Activated T-helper 1 cell treated with Interleukin-2 at 50 U/mL for 16 hours (primary cell): ENCODE data around the gene MANBA.
"Not testable (repeated sequence)": the region's sequence is repeated elsewhere in the genome, so short reads cannot be mapped to it uniquely, and the experiment has no call there.

Source experiments
- DNase-seq: peaks from one replicate; pipeline ENCODE4 v3.0.0-alpha.2; 2020; ENCODE audit warnings: low read depth

Gene MANBA

DNA sequence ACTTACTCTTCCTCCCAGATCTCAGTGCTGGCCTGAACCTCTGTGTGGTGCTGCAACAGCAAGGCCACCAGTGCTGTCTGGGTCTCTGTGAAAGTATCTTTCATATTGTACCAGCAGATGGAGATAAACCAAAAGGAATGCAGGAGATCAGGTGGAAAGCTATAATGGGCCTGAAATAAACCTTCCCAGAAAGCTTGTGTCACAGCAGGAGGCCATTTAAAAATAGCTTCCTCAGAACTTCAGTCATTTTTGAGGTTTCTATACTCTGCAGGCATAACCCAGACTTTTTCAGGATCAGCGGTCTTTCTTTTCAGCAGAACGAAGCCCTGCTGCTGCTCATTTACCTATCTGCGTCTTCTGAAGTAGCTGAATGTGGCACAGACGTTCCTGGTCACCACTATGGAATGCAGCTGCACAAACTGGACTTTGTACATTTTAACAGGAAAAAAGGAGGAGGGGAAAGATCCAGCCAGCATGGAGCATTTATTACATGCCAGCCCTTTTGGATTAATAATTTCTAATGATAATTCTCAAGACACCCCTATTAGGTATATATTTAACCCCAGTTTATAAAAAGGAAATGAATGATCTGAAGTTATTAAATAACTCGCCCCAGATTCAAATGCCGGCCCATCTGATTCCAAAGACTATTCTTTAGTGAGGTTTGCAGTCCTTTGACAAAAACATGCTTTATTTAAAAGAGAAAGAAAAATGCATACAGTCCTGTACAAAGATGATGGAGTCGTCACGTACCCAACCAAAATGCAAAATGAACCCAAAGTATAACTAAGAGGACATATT, 139.9 kb downstream of the MANBA start:
- no peak for DNase-seq

DNA sequence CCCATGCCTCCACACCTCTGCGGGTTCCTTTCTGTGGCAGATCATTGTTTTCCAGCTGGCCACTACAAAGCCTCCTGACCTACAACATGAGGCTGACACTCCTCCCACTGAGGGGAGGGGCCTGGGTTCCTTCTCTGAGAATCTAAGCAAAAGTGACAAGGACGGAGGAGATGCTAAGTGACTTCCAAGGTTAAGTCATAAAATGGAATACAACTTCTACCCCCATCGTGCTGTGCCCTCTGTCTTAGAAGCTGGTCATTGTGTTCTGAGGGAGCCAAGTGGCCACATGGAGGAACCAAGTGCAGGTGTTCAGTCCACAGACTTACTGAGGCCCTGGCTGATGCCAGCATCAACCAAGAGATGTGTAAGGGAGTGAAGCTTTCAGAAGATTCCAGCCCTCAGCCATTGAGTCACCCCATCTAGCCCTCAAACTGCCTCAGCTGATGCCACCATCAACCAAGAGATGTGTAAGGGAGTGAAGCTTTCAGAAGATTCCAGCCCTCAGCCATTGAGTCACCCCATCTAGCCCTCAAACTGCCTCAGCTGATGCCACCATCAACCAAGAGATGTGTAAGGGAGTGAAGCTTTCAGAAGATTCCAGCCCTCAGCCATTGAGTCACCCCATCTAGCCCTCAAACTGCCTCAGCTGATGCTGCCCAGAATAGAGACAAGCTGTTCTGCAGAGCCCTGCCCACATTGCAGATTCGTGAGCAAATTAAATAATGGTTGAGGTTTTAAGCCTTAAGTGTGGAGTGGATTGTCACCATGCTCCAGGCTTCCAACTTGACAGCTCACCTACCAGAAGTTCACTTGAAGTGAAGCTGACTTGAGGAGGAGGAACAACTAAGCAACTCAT, 140.8 kb downstream of the MANBA start:
- not testable (repeated sequence) for DNase-seq

DNA sequence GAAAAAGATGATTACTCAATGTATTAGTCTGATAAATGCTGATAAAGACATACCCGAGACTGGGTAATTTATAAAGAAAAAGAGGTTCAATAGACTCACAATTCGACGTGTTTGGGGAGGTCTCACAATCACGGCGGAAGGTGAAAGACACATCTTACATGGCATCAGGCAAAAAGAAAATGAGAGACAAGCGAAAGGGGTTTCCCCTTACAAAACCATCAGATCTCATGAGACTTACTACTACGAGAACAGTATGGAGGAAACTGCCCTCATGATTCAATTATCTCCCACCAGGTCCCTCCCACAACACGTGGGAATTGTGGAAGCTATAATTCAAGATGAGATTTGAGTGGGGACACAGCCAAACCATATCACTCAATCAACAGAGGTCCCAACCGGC, 141.7 kb downstream of the MANBA start:
- not testable (repeated sequence) for DNase-seq

DNA sequence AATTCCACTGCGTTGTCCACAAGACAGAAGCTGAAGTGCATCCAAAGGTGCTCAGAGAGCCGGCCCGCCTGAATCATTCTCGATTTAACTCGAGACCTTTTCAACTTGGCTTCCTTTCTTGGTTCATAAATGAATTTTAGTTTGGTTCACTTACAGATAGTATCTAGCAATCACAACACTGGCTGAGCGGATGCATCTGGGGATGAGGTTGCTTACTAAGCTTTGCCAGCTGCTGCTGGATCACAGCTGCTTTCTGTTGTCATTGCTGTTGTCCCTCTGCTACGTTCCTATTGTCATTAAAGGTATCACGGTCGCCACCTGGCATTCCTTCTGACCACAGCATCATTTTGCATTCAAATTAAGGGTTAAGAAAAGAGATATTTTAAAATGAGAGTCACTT, 144.1 kb downstream of the MANBA start:
- DNase-seq, result no peak

DNA sequence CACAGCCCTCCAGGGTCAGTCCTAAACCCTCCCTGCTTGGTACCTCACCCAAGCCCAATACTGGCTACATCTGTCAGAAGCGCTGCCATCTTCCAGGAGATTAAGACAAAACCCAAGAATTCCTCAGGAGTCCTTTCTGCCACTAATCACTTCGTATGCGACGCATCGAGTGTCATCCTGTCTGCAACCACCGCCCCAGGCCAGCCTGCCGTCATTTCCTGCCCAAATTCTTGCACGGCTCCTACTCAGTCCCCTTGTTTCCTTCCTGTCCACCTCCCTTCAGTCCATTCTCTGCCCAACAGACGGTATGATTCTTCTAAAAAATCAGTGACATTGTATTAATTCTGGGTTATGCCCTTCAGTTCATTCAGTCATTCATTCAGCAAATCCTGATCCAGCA, 146.0 kb downstream of the MANBA start:
- DNase-seq, result no peak

DNA sequence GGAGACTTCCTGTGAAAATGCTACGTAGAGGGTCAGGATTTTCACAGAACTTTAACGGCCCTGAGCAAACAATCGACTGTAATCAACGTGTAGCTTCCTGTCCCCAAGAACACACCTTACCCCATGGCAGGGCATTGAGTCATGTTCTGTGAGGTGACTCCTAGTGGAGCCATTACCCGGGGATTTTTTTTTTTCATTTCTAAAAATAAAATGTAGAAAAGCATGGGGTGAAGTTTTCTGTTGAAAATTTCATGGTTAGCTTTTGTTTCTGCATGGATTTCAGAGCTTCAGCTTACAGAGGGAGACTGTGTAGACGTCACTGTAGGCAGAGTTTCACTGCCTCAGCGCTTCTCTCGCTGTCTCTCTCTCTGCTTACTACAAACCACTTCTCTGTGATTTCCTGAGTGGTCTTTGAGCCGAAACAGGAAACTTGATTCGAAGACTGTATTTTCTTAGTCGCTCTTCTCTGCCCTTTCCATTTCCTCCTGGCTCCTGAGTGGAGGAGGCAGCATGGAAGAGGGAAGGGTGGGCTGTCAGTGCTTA, 147.9 kb downstream of the MANBA start:
- DNase-seq, result no peak

DNA sequence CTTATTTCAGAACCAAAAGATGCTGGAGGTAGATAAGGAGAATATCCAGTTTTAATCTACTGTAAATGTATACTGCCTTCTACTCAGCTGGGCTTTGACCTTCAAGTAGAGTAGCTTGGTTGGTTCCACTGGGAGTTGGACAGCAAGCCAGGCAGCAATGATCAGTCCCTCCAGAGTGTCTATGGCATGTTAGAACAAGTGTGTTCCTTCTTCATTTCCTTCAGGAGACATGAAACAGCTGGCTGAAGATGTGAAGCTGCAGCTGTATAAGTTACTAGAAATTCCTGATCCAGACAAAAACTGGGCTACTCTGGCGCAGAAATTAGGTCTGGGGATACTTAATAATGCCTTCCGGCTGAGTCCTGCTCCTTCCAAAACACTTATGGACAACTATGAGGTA, 148.6 kb downstream of the MANBA start:
- DNase-seq, result no peak

DNA sequence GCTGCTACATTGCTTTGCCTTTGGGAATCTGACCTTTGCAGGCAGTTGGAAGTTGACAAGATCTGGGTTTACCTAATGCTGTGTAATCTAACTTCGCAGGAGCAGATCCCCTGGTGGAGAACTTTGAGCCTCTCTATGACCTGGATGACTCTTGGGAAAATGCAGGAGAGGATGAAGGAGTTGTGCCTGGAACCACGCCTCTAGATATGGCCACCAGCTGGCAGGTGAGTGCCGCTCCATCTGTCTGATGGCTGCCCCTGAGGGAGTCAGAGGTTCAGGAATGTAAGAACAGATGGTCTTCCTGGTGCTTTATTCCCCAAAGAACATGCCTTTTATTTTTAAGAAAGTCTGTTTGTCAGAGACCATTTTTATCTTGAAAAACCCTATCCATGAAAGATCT, 150.3 kb downstream of the MANBA start:
- DNase-seq, result no peak

DNA sequence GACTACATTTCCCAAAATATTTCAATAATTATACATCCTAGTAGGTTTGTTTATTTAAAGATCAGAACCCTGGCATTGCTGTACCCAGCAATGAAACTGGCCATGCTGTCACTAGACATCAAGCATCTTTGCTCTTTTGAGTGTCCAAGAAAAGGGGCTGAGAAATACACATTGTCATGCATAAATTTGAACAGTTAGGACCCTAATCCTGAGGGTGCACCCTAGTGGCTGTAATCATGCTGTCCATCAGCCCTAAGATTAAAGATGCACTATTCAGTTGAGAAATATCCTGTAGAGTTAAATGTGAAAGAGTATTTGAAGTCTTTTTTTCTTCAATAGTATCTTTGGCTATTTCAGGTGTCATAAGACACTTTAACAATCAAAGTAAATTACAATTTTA, 150.8 kb downstream of the MANBA start:
- DNase-seq, result no peak

DNA sequence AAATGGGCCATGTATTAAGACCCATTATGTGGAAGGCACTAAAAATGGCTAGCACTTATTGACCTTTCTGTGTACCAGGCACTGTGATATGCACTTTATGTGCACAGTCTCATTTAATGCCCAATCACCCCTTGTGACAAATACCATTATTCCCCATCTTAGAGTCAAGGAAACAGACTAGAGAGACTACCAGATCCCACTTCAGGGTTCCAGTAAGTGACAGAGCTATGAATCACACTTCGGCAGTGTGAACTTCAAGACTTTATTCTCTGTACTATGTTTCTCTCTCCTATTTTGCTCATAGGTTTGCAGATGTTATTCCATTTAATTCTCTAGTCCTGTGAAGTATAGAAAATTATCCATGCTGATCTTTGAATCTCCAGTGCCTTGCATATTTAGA, 152.6 kb downstream of the MANBA start:
- no peak for DNase-seq

DNA sequence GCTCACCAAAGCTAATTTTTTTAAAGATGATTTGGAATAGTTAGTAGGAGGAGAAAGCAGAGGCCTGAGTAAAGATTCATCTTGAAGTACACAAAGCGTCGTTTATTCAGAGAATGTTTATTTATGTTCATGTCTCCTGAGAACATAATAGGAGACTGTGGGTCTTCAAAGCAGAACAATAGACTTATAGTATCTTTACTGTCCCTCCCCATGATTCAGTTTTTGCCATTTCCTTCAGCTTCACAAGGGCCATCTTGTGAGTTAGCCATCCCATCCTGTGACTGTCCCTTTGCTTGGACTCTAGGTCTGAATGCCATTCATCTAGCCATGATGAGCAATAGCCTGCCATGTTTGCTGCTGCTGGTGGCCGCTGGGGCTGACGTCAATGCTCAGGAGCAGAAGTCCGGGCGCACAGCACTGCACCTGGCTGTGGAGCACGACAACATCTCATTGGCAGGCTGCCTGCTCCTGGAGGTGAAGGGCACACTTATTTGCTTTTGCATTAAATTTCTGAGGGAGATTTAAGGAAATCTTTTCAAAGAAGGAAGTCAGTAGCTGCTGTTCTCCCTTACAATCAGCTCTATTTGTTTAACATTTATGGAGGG, 153.8 kb downstream of the MANBA start:
- no peak for DNase-seq

DNA sequence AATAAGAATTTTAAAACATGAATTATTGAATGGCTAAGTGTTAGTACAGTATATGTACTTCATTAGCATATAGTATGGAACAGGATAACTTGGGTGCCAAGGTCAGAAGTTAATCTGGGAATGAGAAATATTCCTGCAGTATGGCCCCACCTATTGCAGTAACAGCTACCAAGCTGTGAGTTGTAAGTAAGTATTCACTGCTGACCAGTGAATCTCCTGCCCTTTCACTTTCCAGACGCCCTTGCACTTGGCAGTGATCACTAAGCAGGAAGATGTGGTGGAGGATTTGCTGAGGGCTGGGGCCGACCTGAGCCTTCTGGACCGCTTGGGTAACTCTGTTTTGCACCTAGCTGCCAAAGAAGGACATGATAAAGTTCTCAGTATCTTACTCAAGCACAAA, 154.5 kb downstream of the MANBA start:
- no peak for DNase-seq

DNA sequence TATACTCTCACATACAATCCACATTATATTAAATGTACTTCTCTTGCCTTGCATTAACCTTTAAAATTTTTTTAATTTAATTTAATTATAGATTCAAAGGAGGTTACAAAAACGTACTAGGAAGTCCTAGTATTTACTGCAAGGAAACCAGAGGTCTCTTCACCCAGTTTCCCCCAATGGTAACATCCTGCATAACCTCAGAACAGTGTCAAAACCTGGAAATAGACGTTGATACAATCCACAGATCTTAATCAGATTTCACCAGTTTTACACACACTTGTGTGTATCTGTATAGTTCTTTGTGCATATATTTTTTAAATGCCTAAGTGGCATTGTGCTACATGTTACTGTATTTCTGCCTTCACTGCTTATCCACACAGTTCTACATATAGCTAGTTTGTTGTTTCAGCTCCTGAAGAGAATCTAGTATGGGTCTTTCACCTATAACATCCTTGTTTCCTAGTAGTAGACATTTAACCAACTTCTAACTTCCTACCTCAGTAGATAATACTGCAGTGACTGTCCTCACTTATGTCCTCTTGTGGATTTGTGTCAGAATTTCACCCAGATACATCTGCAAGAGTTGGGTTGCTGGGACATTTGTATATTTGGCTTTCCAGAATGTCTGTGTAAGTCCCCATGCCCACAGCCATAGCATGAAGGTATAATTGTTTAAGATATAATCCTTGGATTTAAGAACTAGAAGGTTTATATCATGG, 156.4 kb downstream of the MANBA start:
- no peak for DNase-seq

DNA sequence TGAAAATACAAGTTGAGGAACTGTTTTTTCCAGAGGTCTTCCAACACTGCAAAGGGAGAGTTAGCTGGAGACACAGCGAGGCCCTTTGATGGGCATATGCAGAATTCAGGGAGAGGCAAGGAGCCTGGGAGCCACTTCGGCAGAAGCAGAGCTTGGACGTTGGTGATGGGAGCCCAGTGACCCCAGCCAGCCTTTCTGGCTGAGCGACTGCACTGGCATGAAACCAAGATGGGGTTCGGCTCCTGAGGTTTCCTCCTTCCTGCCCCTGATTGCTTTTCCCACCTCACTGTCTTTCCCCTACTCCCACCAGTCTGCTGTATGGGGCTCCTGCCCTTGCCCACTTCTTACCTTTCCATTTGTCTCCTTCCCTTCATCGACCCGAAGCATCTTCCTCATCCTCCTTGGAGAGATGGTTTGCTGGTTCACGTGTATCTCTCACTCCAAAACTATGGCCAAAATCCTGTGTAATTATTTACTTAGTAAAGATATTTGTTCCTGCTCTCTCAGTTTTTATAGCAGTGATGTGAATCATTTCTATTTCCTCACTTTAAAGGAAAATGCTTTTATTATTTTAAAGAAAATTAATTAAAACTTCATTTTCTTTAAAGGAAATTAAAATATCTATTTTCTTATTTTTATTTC, 159.1 kb downstream of the MANBA start:
- no peak for DNase-seq

DNA sequence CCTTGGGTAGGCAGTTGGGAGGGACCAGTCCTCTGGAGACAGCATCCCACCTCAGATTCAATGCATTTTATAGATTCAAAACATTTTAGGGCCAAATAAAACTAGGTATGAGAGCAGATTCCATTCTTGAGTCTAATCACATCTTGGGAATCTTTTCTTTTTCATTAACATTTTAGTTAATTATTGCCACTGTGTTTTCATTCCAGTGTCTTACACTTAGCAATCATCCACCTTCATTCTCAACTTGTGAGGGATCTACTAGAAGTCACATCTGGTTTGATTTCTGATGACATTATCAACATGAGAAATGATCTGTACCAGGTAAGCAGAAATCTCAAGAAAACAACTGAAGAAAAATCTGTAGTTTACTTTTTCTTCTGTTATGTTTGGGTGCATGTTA, 160.1 kb downstream of the MANBA start:
- DNase-seq, result no peak

DNA sequence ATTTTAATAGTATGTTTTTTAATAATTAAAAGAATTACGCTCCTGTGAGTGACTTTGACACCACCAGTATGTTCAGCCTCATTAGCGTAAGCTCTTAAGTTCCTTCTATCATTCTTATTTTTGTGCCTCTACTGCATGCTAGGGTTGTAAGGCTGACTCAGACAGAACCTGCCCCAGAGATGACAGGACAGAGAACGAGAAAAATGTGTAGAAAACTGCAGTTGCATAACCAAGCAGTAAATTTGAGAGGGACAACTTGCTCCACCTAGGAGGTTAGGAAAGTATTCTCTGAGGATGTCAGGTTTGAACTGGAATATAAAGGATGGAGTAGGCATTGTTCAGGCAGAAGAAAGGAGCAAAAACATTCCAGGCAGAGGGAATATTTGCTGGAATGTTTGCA, 160.9 kb downstream of the MANBA start:
- DNase-seq, result no peak

DNA sequence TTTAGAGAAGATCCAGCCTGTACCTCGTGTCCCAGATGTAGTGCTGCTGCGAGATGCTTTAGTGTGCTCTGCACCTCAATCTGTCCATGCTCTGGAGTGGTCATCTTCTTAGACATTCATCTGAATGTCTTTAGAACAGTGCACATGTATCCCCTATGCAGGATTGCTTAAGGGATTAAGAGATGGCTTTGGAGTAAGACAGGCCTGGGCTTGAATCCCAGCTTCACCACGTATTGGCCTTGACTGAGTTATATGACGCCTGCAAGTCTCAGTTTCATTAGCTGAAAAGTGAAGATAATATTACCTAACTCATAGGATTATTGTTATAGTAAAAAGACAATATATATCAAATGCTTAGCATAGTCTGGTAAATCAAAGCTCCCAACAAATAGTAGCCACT, 161.3 kb downstream of the MANBA start:
- DNase-seq, result no peak

DNA sequence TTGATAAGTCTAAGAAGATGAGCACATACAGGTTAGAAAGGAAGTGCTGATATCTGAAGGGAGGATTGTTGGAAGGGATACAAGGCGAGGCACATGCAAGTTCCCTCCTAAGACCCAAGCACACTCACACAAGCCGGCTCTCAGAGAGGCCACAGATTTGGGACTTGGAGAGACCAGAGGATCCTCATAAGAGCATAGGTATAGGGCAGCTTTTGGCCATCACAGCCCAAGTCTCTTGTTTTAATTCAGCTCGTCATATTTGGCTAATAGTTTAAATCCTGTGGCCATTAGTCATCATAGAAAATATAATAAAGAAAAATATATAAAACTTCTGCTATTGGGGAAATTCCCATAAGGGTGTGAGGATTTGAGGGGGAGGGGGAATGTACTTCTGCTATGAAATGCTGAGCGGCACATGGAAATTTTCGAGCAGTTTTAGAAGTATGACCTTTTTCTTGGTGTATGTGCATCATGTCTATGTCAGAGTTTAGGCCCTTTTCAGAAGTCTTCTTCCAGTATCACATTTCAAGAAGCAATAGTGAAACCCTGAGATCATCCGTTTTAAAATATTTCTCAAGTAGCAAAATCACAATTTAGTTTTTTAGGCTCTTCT, 161.9 kb downstream of the MANBA start:
- no peak for DNase-seq

DNA sequence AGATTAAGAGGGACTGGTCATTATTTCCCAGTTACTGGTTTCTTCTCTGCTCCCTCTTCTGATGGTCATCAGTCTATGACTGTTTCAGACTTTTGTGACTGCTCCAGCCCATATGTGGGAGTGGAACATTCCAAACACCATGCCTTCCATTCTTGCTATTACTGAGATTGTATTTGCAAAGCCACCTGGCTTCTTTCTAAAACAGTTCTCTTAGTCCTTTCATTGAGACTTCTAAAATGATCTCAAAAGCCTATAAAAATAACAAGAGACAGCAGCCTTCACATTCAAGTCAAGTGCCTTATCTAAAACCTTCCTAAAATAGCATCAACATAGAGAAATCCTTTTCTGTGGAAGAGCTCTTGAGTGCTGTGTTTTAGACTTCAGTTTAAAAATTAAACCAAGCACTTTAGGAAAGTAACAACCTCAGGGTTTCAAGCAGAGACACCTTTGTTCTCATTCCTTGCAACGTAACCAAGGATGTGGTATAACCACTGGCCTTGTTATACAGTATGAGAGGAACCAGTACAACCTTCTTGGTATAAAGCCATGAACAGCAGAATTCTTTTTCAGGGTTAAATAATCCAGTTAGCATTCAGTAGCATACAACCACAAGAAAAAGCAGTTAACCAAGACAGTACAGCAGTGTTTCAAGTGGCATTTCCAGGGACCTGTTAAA, 162.5 kb downstream of the MANBA start:
- no peak for DNase-seq

DNA sequence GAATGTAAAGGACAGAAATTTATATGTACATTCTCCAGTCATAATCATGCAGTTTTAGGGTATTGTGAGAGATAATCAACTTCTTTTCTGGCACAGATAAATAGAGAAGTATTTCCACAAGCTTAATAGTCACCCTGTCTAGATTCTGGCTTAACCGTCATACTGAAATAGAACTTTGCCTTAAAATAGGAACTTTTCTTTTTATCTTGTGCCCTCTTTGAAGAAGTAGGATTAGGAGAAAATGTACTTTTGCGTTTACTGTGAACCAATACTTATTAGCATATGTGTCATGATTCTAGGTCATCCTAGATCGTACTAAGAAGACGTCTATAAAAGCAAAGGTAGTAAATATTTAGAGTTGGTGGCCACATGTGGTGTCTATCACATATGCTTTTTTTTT, 164.2 kb downstream of the MANBA start:
- no peak for DNase-seq

DNA sequence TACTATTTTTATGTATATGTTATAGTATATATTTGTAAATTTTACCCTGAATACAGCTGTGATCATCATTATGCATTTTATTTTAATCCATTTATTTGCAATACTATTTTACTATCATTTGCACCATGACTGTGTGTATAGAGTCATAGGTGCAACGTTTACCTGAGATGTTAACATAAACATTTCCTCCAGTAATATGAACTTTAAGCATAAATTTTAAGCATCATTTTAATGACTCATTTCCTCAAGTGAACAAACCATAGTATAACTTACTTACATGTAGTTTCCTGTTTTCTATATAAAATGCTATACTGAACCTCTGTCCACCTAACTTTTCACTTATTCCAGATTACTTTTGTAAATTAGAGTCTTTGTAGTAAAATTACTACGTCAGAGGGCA, 166.8 kb downstream of the MANBA start:
- no peak for DNase-seq
